K562 (cell line): Measurements from ENCODE around the gene BHLHE40. TPM values are rescaled to one million over a fixed set of nuclear protein-coding genes. Genes with fewer than 3 reads are reported as not detected.

ENCODE experiments used
- BHLHE40 ChIP-seq: IDR thresholded peaks from 2 replicates; pipeline ENCODE4 v1.6.1; 2011; ENCODE audit warnings: low read length, improper control_type of control experiment
- CBX1 ChIP-seq: sonication (generic); IDR thresholded peaks from 2 replicates; pipeline ENCODE4 v1.6.1; 2016; ENCODE audit warnings: antibody characterized with exemption, low read depth, mild to moderate bottlenecking
- CBX3 ChIP-seq, 2 experiments: IDR thresholded peaks; 1 replicate in 1 of 2; 2 replicates in 1 of 2; pipeline ENCODE4 v1.6.1; 2012; ENCODE audit warnings: inconsistent platforms in 2 of 2, low read length in 2 of 2, borderline replicate concordance in 1 of 2, control low read depth in 1 of 2
- CBX8 ChIP-seq: fragments of 200-600 bp; sonication (generic); IDR thresholded peaks from 2 replicates; pipeline ENCODE4 v1.6.1; 2012; ENCODE audit warnings: borderline replicate concordance, mixed run types, low read depth, mild to moderate bottlenecking, moderate library complexity, mixed read lengths, low read length, control low read depth, inconsistent platforms; ENCODE audit not compliant: poor library complexity, severe bottlenecking; ENCODE audit errors: extremely low read depth
- CCNT2 ChIP-seq: IDR thresholded peaks from 2 replicates; pipeline ENCODE4 v1.6.1; 2011; ENCODE audit warnings: borderline replicate concordance, low read depth, mild to moderate bottlenecking, moderate library complexity, mixed read lengths, low read length; ENCODE audit not compliant: insufficient read length; ENCODE audit errors: extremely low read depth
- CHD2 ChIP-seq: IDR thresholded peaks from 2 replicates; pipeline ENCODE4 v1.6.1; 2011; ENCODE audit warnings: low read depth, low read length
- EHMT2 ChIP-seq: fragments of 450-650 bp; IDR thresholded peaks from 2 replicates; pipeline ENCODE4 v1.6.1; 2018; ENCODE audit warnings: antibody characterized with exemption
- ETV6 ChIP-seq, 3 experiments: fragments of 150-350 bp in 1 of 3; sonication (generic) in 1 of 3; formaldehyde crosslinking in 1 of 3; IDR thresholded peaks; 2 replicates each; pipeline versions ENCODE4 v1.6.1 to v1.8.0; 2014 to 2022; ENCODE audit warnings: borderline replicate concordance in 2 of 3, low read depth in 2 of 3, antibody characterized with exemption in 1 of 3, low read length in 1 of 3, mild to moderate bottlenecking in 1 of 3, missing genetic modification reagents in 1 of 3
- FIP1L1 ChIP-seq: fragments of 200-400 bp; formaldehyde crosslinking; IDR thresholded peaks from 2 replicates; pipeline ENCODE4 v1.6.1; 2018; ENCODE audit warnings: mild to moderate bottlenecking, low read depth, low read length; ENCODE audit not compliant: poor library complexity, severe bottlenecking
- JUND ChIP-seq, 2 experiments: IDR thresholded peaks; 2 replicates in 1 of 2; 3 replicates in 1 of 2; pipeline ENCODE4 v1.6.1; 2011; ENCODE audit warnings: borderline replicate concordance in 2 of 2, low read depth in 2 of 2, low read length in 2 of 2, improper control_type of control experiment in 1 of 2, missing biosample characterization in 1 of 2, missing genetic modification characterization in 1 of 2, missing genetic modification reagents in 1 of 2
- KAT8 ChIP-seq: fragments of 450-650 bp; IDR thresholded peaks from 2 replicates; pipeline ENCODE4 v1.6.1; 2016; ENCODE audit warnings: low read depth, mild to moderate bottlenecking
- LEF1 ChIP-seq: fragments of 450-650 bp; IDR thresholded peaks from 2 replicates; pipeline ENCODE4 v1.6.1; 2016; ENCODE audit warnings: mild to moderate bottlenecking
- NR2C1 ChIP-seq, 2 experiments: fragments of 450-650 bp; IDR thresholded peaks; 2 replicates each; pipeline ENCODE4 v1.6.1; 2017; ENCODE audit warnings: mild to moderate bottlenecking in 2 of 2, antibody characterized with exemption in 1 of 2, inconsistent platforms in 1 of 2, missing compliant biosample characterization in 1 of 2, missing genetic modification characterization in 1 of 2
- POLR2A ChIP-seq: fragments of 450-650 bp; conservative IDR thresholded peaks from 2 replicates; pipeline ENCODE4 v1.6.1; 2016
- SMAD1 ChIP-seq: fragments of 150-350 bp; IDR thresholded peaks from 2 replicates; pipeline ENCODE4 v1.6.1; 2014; ENCODE audit warnings: low read length, low read depth; ENCODE audit not compliant: partially characterized antibody
- TOE1 ChIP-seq, 2 experiments: fragments of 450-650 bp in 1 of 2; sonication (generic) in 1 of 2; formaldehyde crosslinking in 1 of 2; IDR thresholded peaks; 2 replicates each; pipeline versions ENCODE4 v1.7.1 to v1.8.0; 2016 to 2022; ENCODE audit warnings: borderline replicate concordance in 2 of 2, mild to moderate bottlenecking in 2 of 2, antibody characterized with exemption in 1 of 2, inconsistent platforms in 1 of 2, low read depth in 1 of 2, missing genetic modification reagents in 1 of 2, moderate library complexity in 1 of 2
- TRIM28 ChIP-seq: fragments of 450-650 bp; IDR thresholded peaks from 2 replicates; pipeline ENCODE4 v1.6.1; 2017
- ZFP36 ChIP-seq: fragments of 150-350 bp; IDR thresholded peaks from 2 replicates; pipeline ENCODE4 v1.6.1; 2018; ENCODE audit warnings: low read length, low read depth; ENCODE audit not compliant: partially characterized antibody
- ZNF121 ChIP-seq: sonication (generic); formaldehyde crosslinking; conservative IDR thresholded peaks from 2 replicates; pipeline ENCODE4 v1.8.0; 2022; ENCODE audit warnings: missing genetic modification reagents
- ZNF133 ChIP-seq: fragments of 250-450 bp; sonication (Bioruptor Pico); IDR thresholded peaks from 2 replicates; pipeline ENCODE4 v1.4.0; 2020; ENCODE audit warnings: mild to moderate bottlenecking
- polyA plus RNA-seq, 8 experiments: library from polyadenylated mRNA; depleted of rRNA in 4 of 8; stranded (reverse) in 5 of 8; unstranded in 3 of 8; fragments of >200 nt; fragmentation: Nextera tagmentation in 2 of 8; fragmentation: Illumina TruSeq in 1 of 8; extraction: Ambion mirVana in 2 of 8; extraction: Trizol in 1 of 8; gene quantifications; 2 replicates each; pipeline versions ENCODE4 v1.2.1 to v1.2.3, GENCODE V29; 2011 to 2014; ENCODE audit warnings: inconsistent platforms in 1 of 8, missing spikeins in 1 of 8
- total RNA-seq, 7 experiments: library from RNA; depleted of rRNA in 6 of 7; stranded (reverse); fragments of >200 nt in 6 of 7; fragmentation: Illumina TruSeq in 2 of 7; extraction: Trizol in 2 of 7; gene quantifications; 2 replicates each; pipeline versions ENCODE4 v1.2.1 to v1.2.3, GENCODE V29; 2011 to 2021; ENCODE audit warnings: low replicate concordance in 1 of 7
- TF ChIP-seq, protein P1 (sequence below), 2 experiments: IDR thresholded peaks; 2 replicates each; pipeline ENCODE4 v1.6.1; 2012; ENCODE audit warnings: improper control_type of control experiment in 2 of 2, low read depth in 2 of 2, low read length in 2 of 2, borderline replicate concordance in 1 of 2
- TF ChIP-seq, protein P2 (sequence below): fragments of 450-650 bp; formaldehyde crosslinking; IDR thresholded peaks from 2 replicates; pipeline ENCODE4 v1.4.0; 2020; ENCODE audit warnings: mild to moderate bottlenecking, moderate library complexity

Gene BHLHE40
- total and polyA plus RNA-seq, 9 of the 15 experiments (the other 6 are each of a cell fraction or from before 2014, with no cell fraction given) = 12.0 to 83.9 (median 31.4) TPM

- TF ChIP-seq CCNT2 (peak; percentile 24), TRIM28 (peak; percentile 19; the same call in 1 of the 2 replicates), JUND (IDR thresholded peaks at IDR 0.05; ENCODE audit: borderline replicate concordance, low read depth, low read length) (peak; percentile 76), JUND (tag; IDR thresholded peaks at IDR 0.05; ENCODE audit: borderline replicate concordance, low read depth, low read length) (peak; percentile 79; the same call in 2 of the 3 replicates), CBX8 (no peak), CBX1 (peak; percentile 98), ZFP36 (peak; percentile 64), CBX3 (IDR thresholded peaks at IDR 0.05; ENCODE audit: borderline replicate concordance in 1 of 2, low read length in 2 of 2) (peak in 1 of 2 experiments; percentile 93; a peak in 2 of 3 replicates), CHD2 (no peak), FIP1L1 (no peak), ETV6 (IDR thresholded peaks at IDR 0.05; ENCODE audit: borderline replicate concordance in 1 of 2, low read depth in 2 of 2, low read length in 1 of 2) (no peak), ETV6 (CRISPR knock-in tag; IDR thresholded peaks at IDR 0.05; ENCODE audit: borderline replicate concordance) (no peak), TOE1 (IDR thresholded peaks at IDR 0.05; ENCODE audit: borderline replicate concordance) (peak; percentile 53; the same call in 1 of the 2 replicates), TOE1 (CRISPR knock-in tag; IDR thresholded peaks at IDR 0.05; ENCODE audit: borderline replicate concordance, low read depth) (no peak), SMAD1 (peak; percentile 80), BHLHE40 (peak; percentile 33; the same call in 1 of the 2 replicates), POLR2A (peak; percentile 58), EHMT2 (peak; percentile 26; the same call in 1 of the 2 replicates), KAT8 (no peak), ZNF121 (CRISPR knock-in tag) (no peak), NR2C1 (IDR thresholded peaks at IDR 0.05) (no peak), NR2C1 (tag; IDR thresholded peaks at IDR 0.05) (peak; percentile 32; the same call in 1 of the 2 replicates), LEF1 (peak; percentile 89), ZNF133 (CRISPR knock-in tag) (no peak)
- TF ChIP-seq, protein P1, sequence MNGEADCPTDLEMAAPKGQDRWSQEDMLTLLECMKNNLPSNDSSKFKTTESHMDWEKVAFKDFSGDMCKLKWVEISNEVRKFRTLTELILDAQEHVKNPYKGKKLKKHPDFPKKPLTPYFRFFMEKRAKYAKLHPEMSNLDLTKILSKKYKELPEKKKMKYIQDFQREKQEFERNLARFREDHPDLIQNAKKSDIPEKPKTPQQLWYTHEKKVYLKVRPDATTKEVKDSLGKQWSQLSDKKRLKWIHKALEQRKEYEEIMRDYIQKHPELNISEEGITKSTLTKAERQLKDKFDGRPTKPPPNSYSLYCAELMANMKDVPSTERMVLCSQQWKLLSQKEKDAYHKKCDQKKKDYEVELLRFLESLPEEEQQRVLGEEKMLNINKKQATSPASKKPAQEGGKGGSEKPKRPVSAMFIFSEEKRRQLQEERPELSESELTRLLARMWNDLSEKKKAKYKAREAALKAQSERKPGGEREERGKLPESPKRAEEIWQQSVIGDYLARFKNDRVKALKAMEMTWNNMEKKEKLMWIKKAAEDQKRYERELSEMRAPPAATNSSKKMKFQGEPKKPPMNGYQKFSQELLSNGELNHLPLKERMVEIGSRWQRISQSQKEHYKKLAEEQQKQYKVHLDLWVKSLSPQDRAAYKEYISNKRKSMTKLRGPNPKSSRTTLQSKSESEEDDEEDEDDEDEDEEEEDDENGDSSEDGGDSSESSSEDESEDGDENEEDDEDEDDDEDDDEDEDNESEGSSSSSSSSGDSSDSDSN (IDR thresholded peaks at IDR 0.05; ENCODE audit: borderline replicate concordance in 1 of 2, low read depth in 2 of 2, low read length in 2 of 2) = peak; percentile 64; a peak in 1 of 4 replicates
- TF ChIP-seq, protein P2, sequence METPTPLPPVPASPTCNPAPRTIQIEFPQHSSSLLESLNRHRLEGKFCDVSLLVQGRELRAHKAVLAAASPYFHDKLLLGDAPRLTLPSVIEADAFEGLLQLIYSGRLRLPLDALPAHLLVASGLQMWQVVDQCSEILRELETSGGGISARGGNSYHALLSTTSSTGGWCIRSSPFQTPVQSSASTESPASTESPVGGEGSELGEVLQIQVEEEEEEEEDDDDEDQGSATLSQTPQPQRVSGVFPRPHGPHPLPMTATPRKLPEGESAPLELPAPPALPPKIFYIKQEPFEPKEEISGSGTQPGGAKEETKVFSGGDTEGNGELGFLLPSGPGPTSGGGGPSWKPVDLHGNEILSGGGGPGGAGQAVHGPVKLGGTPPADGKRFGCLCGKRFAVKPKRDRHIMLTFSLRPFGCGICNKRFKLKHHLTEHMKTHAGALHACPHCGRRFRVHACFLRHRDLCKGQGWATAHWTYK = no peak
Observed at GRCh38 chr3:5019411-5020241, 40.4 kb downstream of the BHLHE40 start (continued).
